Measurements from ENCODE around the gene SLC6A20. TPM values are rescaled to one million over a fixed set of nuclear protein-coding genes. Genes with fewer than 3 reads are reported as not detected.

The SLC6A20 gene
- total and polyA plus RNA-seq, 2 experiments from 2014 or later, result 0.05 to 0.14 TPM

DNA sequence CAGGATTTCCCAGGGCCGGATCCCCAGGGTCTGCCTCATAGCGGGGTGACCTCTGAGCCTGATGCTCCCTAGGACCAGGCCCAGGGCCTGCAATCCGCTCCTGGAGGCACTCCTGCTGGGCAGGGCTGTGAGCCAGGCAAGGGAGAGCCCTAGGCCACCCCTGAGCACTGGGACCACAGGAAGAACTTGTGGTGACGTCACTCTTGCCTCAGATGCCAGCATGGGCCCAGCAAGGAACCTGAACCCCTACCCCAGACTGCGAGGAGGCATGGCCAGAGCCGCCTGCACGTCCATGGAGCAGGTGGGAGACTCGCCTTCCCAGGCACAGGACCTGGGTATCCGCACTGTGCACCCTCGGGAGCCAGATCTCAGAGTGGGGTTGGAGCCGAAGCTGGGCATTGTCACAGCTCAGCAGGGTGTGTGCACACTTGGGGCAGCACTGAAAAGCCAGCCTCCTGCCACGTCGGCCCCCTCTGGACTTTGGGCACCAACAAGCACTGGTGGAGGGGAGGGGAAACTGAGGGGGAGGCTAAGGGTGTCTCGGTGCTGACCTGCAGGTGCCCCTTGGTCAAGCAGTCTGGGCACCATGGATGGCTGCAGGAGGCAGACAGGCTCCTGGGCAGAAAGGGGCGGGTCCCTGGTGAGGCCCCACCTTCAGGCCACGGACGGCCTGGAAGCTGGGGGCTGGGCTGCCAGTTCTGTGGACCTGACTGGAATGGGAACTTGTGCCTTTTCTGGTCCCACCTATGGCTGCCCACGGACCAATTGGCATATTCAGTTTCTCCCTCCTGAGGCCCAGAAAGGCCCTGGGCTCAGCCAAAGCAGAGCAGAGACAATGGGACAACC, 49.3 kb downstream of the SLC6A20 start:
- Mint-ChIP-seq H3K4me1 (peaks cover 14% of the 10 kb centered on the region), H3K36me3 (ENCODE audit: low read depth) (peaks cover 39% of the 10 kb centered on the region), H3K4me3 (no peak overlapping the region), H3K9me3 (no peaks in the 10 kb centered on the region), H3K27me3 (ENCODE audit: insufficient read depth, low read depth, poor library complexity) (peaks cover 2% of the 10 kb centered on the region), H3K27ac (no peak overlapping the region)
- Histone ChIP-seq H4K20me1 (replicated peaks; ENCODE audit: insufficient read depth) (no peaks in the 10 kb centered on the region; the same call in 1 of the 2 replicates), H3K4me3 (no peak overlapping the region), H2AFZ (no peak overlapping the region), H3F3A (replicated peaks; ENCODE audit: low read depth) (no peaks in the 10 kb centered on the region; the same call in 1 of the 2 replicates), H3K4me1 (ENCODE audit: insufficient read depth) (peaks cover 5% of the 10 kb centered on the region), H3K79me2 (replicated peaks; ENCODE audit: insufficient read depth) (0 out of 2 replicates have a peak, but pooled peaks cover 4% of the 10 kb centered on the region), H3K36me3 (ENCODE audit: insufficient read depth) (peaks cover 15% of the 10 kb centered on the region), H3K27me3 (ENCODE audit: insufficient read depth) (no peaks in the 10 kb centered on the region), H3K9me2 (ENCODE audit: insufficient read depth) (no peaks in the 10 kb centered on the region), H3K4me2 (no peak overlapping the region), H3K27ac (ENCODE audit: low read depth) (no peak overlapping the region)
- no peak for TF ChIP-seq JUNB (IDR thresholded peaks at IDR 0.05; ENCODE audit: unreplicated experiment)
- TF ChIP-seq ZNF462 (CRISPR knock-in tag; IDR thresholded peaks at IDR 0.05), result no peak
- no peak for TF ChIP-seq NANOG (IDR thresholded peaks at IDR 0.05; ENCODE audit: borderline replicate concordance)
- TF ChIP-seq ZNF114 (CRISPR knock-in tag; IDR thresholded peaks at IDR 0.05), result no peak
- TF ChIP-seq, protein P1, sequence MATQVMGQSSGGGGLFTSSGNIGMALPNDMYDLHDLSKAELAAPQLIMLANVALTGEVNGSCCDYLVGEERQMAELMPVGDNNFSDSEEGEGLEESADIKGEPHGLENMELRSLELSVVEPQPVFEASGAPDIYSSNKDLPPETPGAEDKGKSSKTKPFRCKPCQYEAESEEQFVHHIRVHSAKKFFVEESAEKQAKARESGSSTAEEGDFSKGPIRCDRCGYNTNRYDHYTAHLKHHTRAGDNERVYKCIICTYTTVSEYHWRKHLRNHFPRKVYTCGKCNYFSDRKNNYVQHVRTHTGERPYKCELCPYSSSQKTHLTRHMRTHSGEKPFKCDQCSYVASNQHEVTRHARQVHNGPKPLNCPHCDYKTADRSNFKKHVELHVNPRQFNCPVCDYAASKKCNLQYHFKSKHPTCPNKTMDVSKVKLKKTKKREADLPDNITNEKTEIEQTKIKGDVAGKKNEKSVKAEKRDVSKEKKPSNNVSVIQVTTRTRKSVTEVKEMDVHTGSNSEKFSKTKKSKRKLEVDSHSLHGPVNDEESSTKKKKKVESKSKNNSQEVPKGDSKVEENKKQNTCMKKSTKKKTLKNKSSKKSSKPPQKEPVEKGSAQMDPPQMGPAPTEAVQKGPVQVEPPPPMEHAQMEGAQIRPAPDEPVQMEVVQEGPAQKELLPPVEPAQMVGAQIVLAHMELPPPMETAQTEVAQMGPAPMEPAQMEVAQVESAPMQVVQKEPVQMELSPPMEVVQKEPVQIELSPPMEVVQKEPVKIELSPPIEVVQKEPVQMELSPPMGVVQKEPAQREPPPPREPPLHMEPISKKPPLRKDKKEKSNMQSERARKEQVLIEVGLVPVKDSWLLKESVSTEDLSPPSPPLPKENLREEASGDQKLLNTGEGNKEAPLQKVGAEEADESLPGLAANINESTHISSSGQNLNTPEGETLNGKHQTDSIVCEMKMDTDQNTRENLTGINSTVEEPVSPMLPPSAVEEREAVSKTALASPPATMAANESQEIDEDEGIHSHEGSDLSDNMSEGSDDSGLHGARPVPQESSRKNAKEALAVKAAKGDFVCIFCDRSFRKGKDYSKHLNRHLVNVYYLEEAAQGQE (IDR thresholded peaks at IDR 0.05; ENCODE audit: unreplicated experiment), result no peak
- TF ChIP-seq EZH2phosphoT487 (IDR thresholded peaks at IDR 0.05; ENCODE audit: unreplicated experiment), result no peak
- TF ChIP-seq, protein P2, sequence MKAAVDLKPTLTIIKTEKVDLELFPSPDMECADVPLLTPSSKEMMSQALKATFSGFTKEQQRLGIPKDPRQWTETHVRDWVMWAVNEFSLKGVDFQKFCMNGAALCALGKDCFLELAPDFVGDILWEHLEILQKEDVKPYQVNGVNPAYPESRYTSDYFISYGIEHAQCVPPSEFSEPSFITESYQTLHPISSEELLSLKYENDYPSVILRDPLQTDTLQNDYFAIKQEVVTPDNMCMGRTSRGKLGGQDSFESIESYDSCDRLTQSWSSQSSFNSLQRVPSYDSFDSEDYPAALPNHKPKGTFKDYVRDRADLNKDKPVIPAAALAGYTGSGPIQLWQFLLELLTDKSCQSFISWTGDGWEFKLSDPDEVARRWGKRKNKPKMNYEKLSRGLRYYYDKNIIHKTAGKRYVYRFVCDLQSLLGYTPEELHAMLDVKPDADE (IDR thresholded peaks at IDR 0.05), result no peak
- no peak for TF ChIP-seq CREB1 (CRISPR knock-in tag; IDR thresholded peaks at IDR 0.05; ENCODE audit: low read depth)
- DNase-seq (ENCODE audit: low spot score) (no peak), ATAC-seq (peak; percentile 35)
